Duodenal mucosa (tissue), 2 donors: Measurements from ENCODE around the gene SNRPA.
"Not testable (repeated sequence)": the region's sequence is repeated elsewhere in the genome, so short reads cannot be mapped to it uniquely, and the experiment has no call there.

Experiments used
- H3K27ac ChIP-seq: one replicate; pipeline ENCODE4 v1.7.0; 2013; ENCODE audit warnings: low read depth, low read length
- H3K27me3 ChIP-seq, 2 donors: one replicate each; pipeline ENCODE4 v1.7.0; 2013; ENCODE audit warnings: low read length in 2 of 2, control low read depth in 1 of 2; ENCODE audit not compliant: insufficient read depth in 2 of 2, control insufficient read depth in 1 of 2
- H3K36me3 ChIP-seq, 2 donors: one replicate each; pipeline ENCODE4 v1.7.0; 2013; ENCODE audit warnings: low read length in 2 of 2, control low read depth in 1 of 2; ENCODE audit not compliant: insufficient read depth in 2 of 2, control insufficient read depth in 1 of 2
- H3K4me1 ChIP-seq, 2 donors: one replicate each; pipeline ENCODE4 v1.7.0; 2013; ENCODE audit warnings: low read length in 2 of 2, control low read depth in 1 of 2; ENCODE audit not compliant: insufficient read depth in 2 of 2, control insufficient read depth in 1 of 2
- H3K4me3 ChIP-seq, 2 donors: one replicate each; pipeline ENCODE4 v1.7.0; 2013; ENCODE audit warnings: low read length in 2 of 2, low read depth in 1 of 2
- H3K9ac ChIP-seq, 2 donors: one replicate each; pipeline ENCODE4 v1.7.0; 2013; ENCODE audit warnings: low read length in 2 of 2, low read depth in 1 of 2
- H3K9me3 ChIP-seq, 2 donors: one replicate each; pipeline ENCODE4 v1.7.0; 2013; ENCODE audit warnings: low read length in 2 of 2, control low read depth in 1 of 2; ENCODE audit not compliant: control insufficient read depth in 1 of 2

Gene SNRPA

GRCh38 chr19:40758491-40758890 lies 7.5 kb downstream of the SNRPA start:
- no peaks in the 10 kb centered on the region for H3K9me3 ChIP-seq
- H3K4me1 ChIP-seq: peaks cover 15 to 31% of the 10 kb centered on the region in 2 donors
- no peak overlapping the region for H3K27ac ChIP-seq
- H3K9ac ChIP-seq: no peak overlapping the region
- no peak overlapping the region for H3K4me3 ChIP-seq
- H3K36me3 ChIP-seq: peaks cover 43 to 78% of the 10 kb centered on the region in 2 donors
- no peaks in the 10 kb centered on the region for H3K27me3 ChIP-seq

GRCh38 chr19:40759352-40759751 lies 8.3 kb downstream of the SNRPA start:
- no peak overlapping the region for H3K4me3 ChIP-seq
- H3K9me3 ChIP-seq: no peaks in the 10 kb centered on the region
- peaks cover 13 to 27% of the 10 kb centered on the region in 2 donors for H3K4me1 ChIP-seq
- H3K9ac ChIP-seq: no peak overlapping the region
- peaks cover 52 to 87% of the 10 kb centered on the region in 2 donors for H3K36me3 ChIP-seq
- no peaks in the 10 kb centered on the region for H3K27me3 ChIP-seq
- H3K27ac ChIP-seq: no peak overlapping the region

- Histone ChIP-seq H3K36me3 (peaks cover 66 to 89% of the 10 kb centered on the region in 2 donors), H3K9me3 (no peaks in the 10 kb centered on the region), H3K27me3 (no peaks in the 10 kb centered on the region), H3K4me1 (no peaks in the 10 kb centered on the region), H3K27ac (no peak overlapping the region), H3K4me3 (no peak overlapping the region), H3K9ac (no peak overlapping the region)
Observed at GRCh38 chr19:40762754-40763470, 11.9 kb downstream of the SNRPA start.

- no peak overlapping the region for H3K27ac ChIP-seq
- no peaks in the 10 kb centered on the region for H3K4me1 ChIP-seq
- no peaks in the 10 kb centered on the region for H3K27me3 ChIP-seq
- no peak overlapping the region for H3K4me3 ChIP-seq
- H3K9ac ChIP-seq: no peak overlapping the region
- no peaks in the 10 kb centered on the region for H3K9me3 ChIP-seq
- H3K36me3 ChIP-seq: peaks cover 63 to 83% of the 10 kb centered on the region in 2 donors
Observed at GRCh38 chr19:40763526-40763925, 12.5 kb downstream of the SNRPA start.

GRCh38 chr19:40763963-40764362 lies 13.0 kb downstream of the SNRPA start:
- Histone ChIP-seq H3K9ac (no peak overlapping the region), H3K4me1 (no peaks in the 10 kb centered on the region), H3K36me3 (peaks cover 66 to 79% of the 10 kb centered on the region in 2 donors), H3K4me3 (no peak overlapping the region), H3K27ac (no peak overlapping the region), H3K9me3 (no peaks in the 10 kb centered on the region), H3K27me3 (no peaks in the 10 kb centered on the region)

GRCh38 chr19:40766385-40766784 lies 15.4 kb downstream of the SNRPA start:
- not testable (repeated sequence) for H3K27ac ChIP-seq, H3K9ac ChIP-seq, H3K4me3 ChIP-seq, H3K4me1 ChIP-seq, H3K9me3 ChIP-seq, H3K27me3 ChIP-seq
- H3K36me3 ChIP-seq: peaks cover 47 to 55% of the 10 kb centered on the region in 2 donors

GRCh38 chr19:40768869-40769268 lies 17.9 kb downstream of the SNRPA start:
- no peaks in the 10 kb centered on the region for H3K27me3 ChIP-seq
- peaks cover 0 to 5% of the 10 kb centered on the region in 2 donors for H3K9me3 ChIP-seq
- H3K4me3 ChIP-seq: no peak overlapping the region
- no peak overlapping the region for H3K9ac ChIP-seq
- H3K4me1 ChIP-seq: no peaks in the 10 kb centered on the region
- H3K36me3 ChIP-seq: peaks cover 25 to 30% of the 10 kb centered on the region in 2 donors
- H3K27ac ChIP-seq: no peak overlapping the region

GRCh38 chr19:40771101-40771862 lies 20.3 kb downstream of the SNRPA start:
- not testable (repeated sequence) for H3K36me3 ChIP-seq, H3K9ac ChIP-seq, H3K9me3 ChIP-seq, H3K4me3 ChIP-seq, H3K27me3 ChIP-seq, H3K4me1 ChIP-seq, H3K27ac ChIP-seq

GRCh38 chr19:40774916-40775631 lies 24.1 kb downstream of the SNRPA start, which contains the start of gene MIA:
Gene MIA (plus strand): TSS chr19:40775521. CDS start chr19:40775543, 22 bp downstream.
- H3K4me1 ChIP-seq: peaks cover 12 to 15% of the 10 kb centered on the region in 2 donors
- no peak within 1 kb of the TSS for H3K9ac ChIP-seq
- H3K36me3 ChIP-seq: no peaks in the 10 kb centered on the region
- no peak within 1 kb of the TSS for H3K27ac ChIP-seq
- peaks cover 0 to 5% of the 10 kb centered on the region in 2 donors for H3K9me3 ChIP-seq
- H3K27me3 ChIP-seq: no peaks in the 10 kb centered on the region
- H3K4me3 ChIP-seq: no peak within 1 kb of the TSS

- H3K36me3 ChIP-seq: no peaks in the 10 kb centered on the region
- no peaks in the 10 kb centered on the region for H3K27me3 ChIP-seq
- H3K4me1 ChIP-seq: peaks cover 12 to 15% of the 10 kb centered on the region in 2 donors
- no peak overlapping the region for H3K4me3 ChIP-seq
- no peak overlapping the region for H3K9ac ChIP-seq
- H3K27ac ChIP-seq: no peak overlapping the region
- peaks cover 0 to 5% of the 10 kb centered on the region in 2 donors for H3K9me3 ChIP-seq
Observed at GRCh38 chr19:40775632-40776022, 24.6 kb downstream of the SNRPA start.
